AG09309 (cell line): ENCODE results near the gene CYP1A2.
A peak's percentile ranks its signal among the peaks of the same experiment; 100 is the strongest.

Source experiments
- DNase-seq: peaks from one replicate; pipeline ENCODE4 v3.0.0-alpha.2; 2010; ENCODE audit warnings: low read depth
- H3K4me3 ChIP-seq: 2 replicates; pipeline ENCODE4 v1.5.1; 2011; ENCODE audit warnings: mild to moderate bottlenecking, low read depth, low read length, moderate library complexity; ENCODE audit not compliant: control insufficient read depth
- TF ChIP-seq, protein P1 (sequence below): IDR thresholded peaks from 2 replicates; pipeline ENCODE4 v1.5.1; 2011; ENCODE audit warnings: mild to moderate bottlenecking, low read depth, low read length, inconsistent platforms; ENCODE audit not compliant: insufficient read depth, control insufficient read depth; ENCODE audit errors: missing control alignments

The CYP1A2 gene

DNA sequence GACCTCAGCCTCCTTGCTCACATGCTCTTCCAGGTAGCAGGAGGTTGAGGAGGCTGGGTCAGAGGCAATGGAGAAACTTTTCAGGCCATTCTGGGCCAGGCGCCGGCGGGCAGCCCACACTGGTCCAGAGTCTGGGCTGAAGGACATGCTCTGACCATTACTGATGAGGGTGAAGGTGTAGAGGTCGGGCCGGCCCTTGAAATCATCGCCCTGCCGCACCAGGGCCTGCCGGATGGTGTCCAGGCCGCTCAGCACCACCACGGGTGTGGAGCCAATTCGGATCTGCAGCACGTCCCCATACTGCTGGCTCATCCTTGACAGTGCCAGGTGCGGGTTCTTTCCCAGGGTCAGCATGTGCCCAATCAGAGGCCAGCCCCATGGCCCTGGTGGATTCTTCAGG is 26.1 kb upstream of the CYP1A2 start:
- TF ChIP-seq, protein P1, sequence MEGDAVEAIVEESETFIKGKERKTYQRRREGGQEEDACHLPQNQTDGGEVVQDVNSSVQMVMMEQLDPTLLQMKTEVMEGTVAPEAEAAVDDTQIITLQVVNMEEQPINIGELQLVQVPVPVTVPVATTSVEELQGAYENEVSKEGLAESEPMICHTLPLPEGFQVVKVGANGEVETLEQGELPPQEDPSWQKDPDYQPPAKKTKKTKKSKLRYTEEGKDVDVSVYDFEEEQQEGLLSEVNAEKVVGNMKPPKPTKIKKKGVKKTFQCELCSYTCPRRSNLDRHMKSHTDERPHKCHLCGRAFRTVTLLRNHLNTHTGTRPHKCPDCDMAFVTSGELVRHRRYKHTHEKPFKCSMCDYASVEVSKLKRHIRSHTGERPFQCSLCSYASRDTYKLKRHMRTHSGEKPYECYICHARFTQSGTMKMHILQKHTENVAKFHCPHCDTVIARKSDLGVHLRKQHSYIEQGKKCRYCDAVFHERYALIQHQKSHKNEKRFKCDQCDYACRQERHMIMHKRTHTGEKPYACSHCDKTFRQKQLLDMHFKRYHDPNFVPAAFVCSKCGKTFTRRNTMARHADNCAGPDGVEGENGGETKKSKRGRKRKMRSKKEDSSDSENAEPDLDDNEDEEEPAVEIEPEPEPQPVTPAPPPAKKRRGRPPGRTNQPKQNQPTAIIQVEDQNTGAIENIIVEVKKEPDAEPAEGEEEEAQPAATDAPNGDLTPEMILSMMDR: no peak
- no peak overlapping the region for H3K4me3 ChIP-seq
- DNase-seq: no peak

DNA sequence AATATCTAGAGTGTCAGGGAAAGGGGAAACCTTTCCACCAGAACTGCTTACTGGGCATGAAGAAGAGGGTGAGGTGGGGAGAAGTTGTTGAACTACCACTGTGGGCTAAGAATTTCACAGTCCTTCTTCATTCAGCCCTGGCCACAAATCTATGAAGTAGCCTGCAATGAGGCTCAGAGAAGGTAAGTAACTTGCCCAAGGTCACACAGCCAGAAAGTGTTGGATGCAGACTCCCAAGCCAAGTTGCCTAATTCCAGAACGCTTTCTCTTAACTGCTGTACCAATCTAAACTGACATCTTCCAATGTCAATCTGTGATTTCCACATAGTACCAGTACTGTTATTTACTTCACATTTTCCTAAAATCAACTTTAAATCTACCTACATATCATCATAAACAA is 25.5 kb upstream of the CYP1A2 start:
- H3K4me3 ChIP-seq: no peak overlapping the region
- TF ChIP-seq, protein P1: no peak
- no peak for DNase-seq

DNA sequence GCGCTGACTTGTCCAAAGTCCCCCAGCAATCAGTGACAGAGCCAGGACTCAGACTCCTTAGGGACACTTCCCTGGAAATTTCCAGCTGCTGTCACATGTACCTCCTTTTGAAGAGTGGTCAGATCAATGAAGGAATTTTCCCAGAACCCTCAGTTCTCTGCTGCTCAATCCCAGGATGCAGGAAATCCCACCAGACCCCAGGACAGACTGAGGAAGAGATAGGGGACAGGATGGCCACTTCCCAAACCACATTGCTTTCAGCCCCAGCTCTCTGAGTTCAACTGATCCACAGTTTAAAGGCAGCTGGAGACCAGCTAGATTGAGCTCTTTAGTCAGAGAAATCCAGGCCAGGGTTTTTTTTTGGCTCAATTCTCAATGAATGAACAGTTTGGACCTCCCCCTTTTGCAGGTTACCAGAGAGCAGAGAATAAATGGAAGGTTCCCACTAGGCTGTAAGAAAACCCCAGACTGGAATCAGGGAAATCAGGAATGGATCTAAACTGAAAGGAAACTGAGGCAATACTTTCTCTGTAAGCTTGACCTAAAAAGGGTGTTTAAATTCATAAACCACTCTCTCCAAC is 24.8 kb upstream of the CYP1A2 start:
- no peak for DNase-seq
- TF ChIP-seq, protein P1: no peak
- no peak overlapping the region for H3K4me3 ChIP-seq

DNA sequence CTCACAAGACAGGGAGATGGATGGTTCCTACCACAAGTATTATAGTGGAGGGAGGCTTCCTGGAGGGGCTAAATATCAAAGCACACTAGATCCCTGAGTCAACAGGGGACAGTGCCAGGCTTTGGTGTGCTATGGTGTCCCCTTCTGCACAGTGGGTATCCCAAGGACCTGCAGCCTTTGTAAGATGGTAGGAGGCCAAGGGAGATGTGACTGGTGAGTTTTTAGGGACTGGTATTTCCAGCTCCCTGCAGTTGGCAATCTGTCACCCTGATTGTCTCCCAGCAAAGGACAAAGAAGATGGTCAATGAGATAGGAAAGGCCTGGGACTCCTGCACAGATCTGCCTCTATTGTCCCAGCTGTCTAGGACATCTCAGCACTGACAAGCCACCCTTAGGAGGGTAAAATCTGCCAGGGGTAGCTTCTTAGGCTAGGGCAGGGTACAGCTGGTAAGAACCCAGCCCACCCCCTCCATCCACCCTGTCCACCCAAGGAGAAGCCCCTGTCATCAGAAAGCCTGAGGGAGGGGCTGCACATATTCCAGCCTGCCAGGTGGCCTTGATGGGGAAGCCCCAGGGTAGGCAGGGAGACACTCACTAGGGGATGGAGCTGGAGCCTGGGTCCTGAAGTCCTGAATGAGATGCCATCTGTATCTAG is 23.9 kb upstream of the CYP1A2 start:
- no peak overlapping the region for H3K4me3 ChIP-seq
- no peak for DNase-seq
- TF ChIP-seq, protein P1: no peak

DNA sequence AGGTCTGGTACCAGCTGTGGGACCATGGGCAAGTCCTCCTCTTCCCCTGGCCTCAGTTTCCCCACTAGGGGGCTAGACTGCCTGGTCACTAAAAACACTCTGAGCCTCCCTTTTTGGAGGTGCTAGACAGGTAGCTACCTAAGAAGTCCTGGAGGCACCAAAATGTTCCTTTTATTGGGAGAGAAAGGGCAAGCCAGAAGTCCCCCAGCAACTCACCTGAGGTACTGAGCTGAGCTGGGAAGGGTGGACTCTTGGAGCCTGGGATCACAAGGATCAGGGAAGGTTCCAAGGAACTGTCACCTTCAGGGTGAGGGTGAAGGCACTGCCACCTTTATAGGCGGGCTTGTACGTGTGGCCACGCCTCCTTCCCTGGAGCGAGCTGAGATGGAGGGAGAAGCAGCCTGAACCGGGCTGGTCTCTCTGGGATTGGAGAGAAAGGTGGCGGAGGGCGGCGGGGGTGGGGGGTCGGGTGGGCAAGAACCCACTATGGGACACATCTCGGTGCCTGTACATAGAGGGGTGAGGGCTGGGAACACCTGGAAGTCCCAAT is 23.3 kb upstream of the CYP1A2 start, which contains the start of gene CYP1A1:
Gene CYP1A1 (minus strand): TSS at position 304 of the 550 bp plus-strand sequence. CDS start 2,431 bp downstream, outside the sequence.
- no peak for DNase-seq
- H3K4me3 ChIP-seq: peak within 1 kb of the TSS; percentile 50
- TF ChIP-seq, protein P1: no peak

DNA sequence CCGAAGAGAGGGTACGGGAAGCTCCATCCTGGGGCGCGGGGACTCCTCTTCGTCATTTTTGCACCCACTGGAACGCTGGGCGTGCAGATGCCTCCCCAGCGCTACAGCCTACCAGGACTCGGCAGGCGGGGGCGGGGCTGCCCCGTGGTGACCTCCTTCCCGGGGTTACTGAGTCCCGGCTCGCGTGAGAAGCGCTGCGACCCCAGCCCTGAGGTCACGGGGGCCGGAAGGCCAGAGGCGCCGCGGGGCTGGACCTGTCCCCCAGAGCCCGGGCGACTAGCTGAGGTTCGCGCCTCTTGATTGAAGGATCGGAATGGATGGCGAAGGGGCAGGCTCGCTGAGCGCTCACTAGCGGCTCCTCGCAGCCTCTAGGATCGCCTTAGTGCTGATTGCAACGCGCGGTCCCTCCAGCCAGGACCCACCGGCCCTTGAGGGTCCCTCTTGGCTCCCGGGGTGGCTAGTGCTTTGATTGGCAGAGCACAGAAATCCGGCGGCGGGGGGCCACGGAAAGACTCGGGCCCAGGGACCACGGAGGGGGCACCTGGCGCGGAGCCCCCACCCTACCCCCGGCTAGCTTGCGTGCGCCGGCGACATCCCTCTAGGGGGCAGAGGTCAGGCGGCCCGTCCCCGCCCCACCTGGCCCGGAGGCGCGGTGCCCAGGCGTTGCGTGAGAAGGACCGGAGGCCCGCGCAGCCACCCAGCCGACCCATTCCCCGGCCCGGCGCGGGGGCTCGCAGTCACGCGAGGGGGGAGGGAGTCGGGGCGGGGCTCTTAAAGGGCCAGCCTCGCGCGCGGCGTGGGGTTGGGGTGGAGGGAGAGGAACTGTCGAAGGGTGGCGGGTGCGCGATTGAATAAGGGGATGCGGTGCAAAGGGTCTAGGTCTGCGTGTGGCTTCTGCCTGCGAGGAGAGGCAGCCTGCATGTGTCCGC is 22.5 kb upstream of the CYP1A2 start:
- TF ChIP-seq, protein P1: no peak
- peak overlapping the region; percentile 50 for H3K4me3 ChIP-seq
- no peak for DNase-seq
